ENCODE results near the gene CMTM1. TPM values are rescaled to one million over a fixed set of nuclear protein-coding genes. Genes with fewer than 3 reads are reported as not detected.

CMTM1 gene
- total and polyA plus RNA-seq, 11 donors, result 0.40 to 2.4 (median 1.1) TPM; not detected in 2

- ATAC-seq (peak in 1 of 4 donors; percentile 13), DNase-seq (no peak)
- no peak overlapping the region for H3K27ac ChIP-seq
- no peak for TF ChIP-seq CTCF (IDR thresholded peaks at IDR 0.05)
- no peak for TF ChIP-seq POLR2A (IDR thresholded peaks at IDR 0.05)
- H3K4me1 ChIP-seq, result peaks cover 0 to 16% (median 0%) of the 10 kb centered on the region in 12 donors
- peaks cover 0 to 89% (median 57%) of the 10 kb centered on the region in 9 donors for H3K36me3 ChIP-seq
- H3K4me3 ChIP-seq, result no peak overlapping the region
- H3K9me3 ChIP-seq, result no peaks in the 10 kb centered on the region
- intact Hi-C loops (cut with DNase I), result no loop called here
- WGBS, 4 donors, result 72 to 93% (median 79%) methylated on average over 3 of the region's 3 CpGs
- H3K27me3 ChIP-seq, result no peaks in the 10 kb centered on the region
Observed at GRCh38 chr16:66539623-66540469, 26.4 kb upstream of the CMTM1 start.

- ATAC-seq (peak in 3 of 4 donors; percentile 16 to 35 (median 33)), DNase-seq (no peak)
- Histone ChIP-seq H3K27ac (no peak overlapping the region), H3K9me3 (no peaks in the 10 kb centered on the region), H3K27me3 (no peaks in the 10 kb centered on the region), H3K4me3 (no peak overlapping the region), H3K36me3 (peaks cover 0 to 89% (median 48%) of the 10 kb centered on the region in 9 donors), H3K4me1 (peaks cover 0 to 23% (median 0%) of the 10 kb centered on the region in 12 donors)
- TF ChIP-seq POLR2A (IDR thresholded peaks at IDR 0.05) (no peak), CTCF (IDR thresholded peaks at IDR 0.05) (no peak)
- WGBS, 4 donors, result 58 to 71% (median 66%) methylated on average over 18 of the region's 18 CpGs
- intact Hi-C loops (cut with DNase I), result no loop called here
Observed at GRCh38 chr16:66541388-66542355, 24.6 kb upstream of the CMTM1 start.

GRCh38 chr16:66542396-66542795, 23.8 kb upstream of the CMTM1 start:
- H3K27ac ChIP-seq, result no peak overlapping the region
- H3K27me3 ChIP-seq, result no peaks in the 10 kb centered on the region
- ATAC-seq (no peak), DNase-seq (no peak)
- peaks cover 0 to 86% (median 46%) of the 10 kb centered on the region in 9 donors for H3K36me3 ChIP-seq
- no peaks in the 10 kb centered on the region for H3K9me3 ChIP-seq
- TF ChIP-seq POLR2A (IDR thresholded peaks at IDR 0.05) (no peak), CTCF (IDR thresholded peaks at IDR 0.05) (no peak)
- H3K4me3 ChIP-seq, result no peak overlapping the region
- WGBS, 4 donors, result 81 to 93% (median 89%) methylated on average over 3 of the region's 3 CpGs
- intact Hi-C loops (cut with DNase I), result no loop called here
- H3K4me1 ChIP-seq, result peaks cover 0 to 23% (median 0%) of the 10 kb centered on the region in 12 donors

Measured in heart left ventricle (tissue), 16 donors.